Measurements from ENCODE around the gene RBM34. TPM values are rescaled to one million over a fixed set of nuclear protein-coding genes. Genes with fewer than 3 reads are reported as not detected.
A peak's percentile ranks its signal among the peaks of the same experiment; 100 is the strongest.

Gene RBM34
- polyA plus RNA-seq, 4 donors, result 51.8 to 76.7 (median 61.1) TPM

GRCh38 chr1:235190431-235190830 is 29.4 kb upstream of the RBM34 start:
- Histone ChIP-seq H3K9me3 (ENCODE audit: control insufficient read depth in 2 of 2, insufficient read depth in 1 of 2, low read depth in 1 of 2, low read length in 1 of 2) (no peaks in the 10 kb centered on the region), H3K27me3 (ENCODE audit: control insufficient read depth in 3 of 3, insufficient read depth in 3 of 3, low read length in 3 of 3) (no peaks in the 10 kb centered on the region), H3K4me3 (ENCODE audit: low read depth in 1 of 3, low read length in 3 of 3) (no peak overlapping the region), H3K36me3 (ENCODE audit: control insufficient read depth in 3 of 3, insufficient read depth in 2 of 3, low read depth in 1 of 3, low read length in 3 of 3) (peaks cover 4 to 30% (median 8%) of the 10 kb centered on the region in 3 donors), H3K4me1 (ENCODE audit: control insufficient read depth in 3 of 3, insufficient read depth in 2 of 3, low read depth in 1 of 3, low read length in 2 of 3) (no peaks in the 10 kb centered on the region), H3K27ac (ENCODE audit: low read depth in 1 of 3, low read length in 2 of 3) (no peak overlapping the region)
- FAIRE-seq, result no peak
- DNase-seq, result no peak

- no peaks in the 10 kb centered on the region for H3K9me3 ChIP-seq (ENCODE audit: control insufficient read depth in 2 of 2, insufficient read depth in 1 of 2, low read depth in 1 of 2, low read length in 1 of 2)
- H3K27me3 ChIP-seq (ENCODE audit: control insufficient read depth in 3 of 3, insufficient read depth in 3 of 3, low read length in 3 of 3), result no peaks in the 10 kb centered on the region
- 91 to 99% (median 94%) methylated on average over 4 of the region's 4 CpGs for WGBS, 3 donors
- DNase-seq, result no peak
- H3K4me1 ChIP-seq (ENCODE audit: control insufficient read depth in 3 of 3, insufficient read depth in 2 of 3, low read depth in 1 of 3, low read length in 2 of 3), result no peaks in the 10 kb centered on the region
- no peak overlapping the region for H3K27ac ChIP-seq (ENCODE audit: low read depth in 1 of 3, low read length in 2 of 3)
- H3K4me3 ChIP-seq (ENCODE audit: low read depth in 1 of 3, low read length in 3 of 3), result no peak overlapping the region
- H3K36me3 ChIP-seq (ENCODE audit: control insufficient read depth in 3 of 3, insufficient read depth in 2 of 3, low read depth in 1 of 3, low read length in 3 of 3), result peaks cover 0 to 30% (median 4%) of the 10 kb centered on the region in 3 donors
- no peak for FAIRE-seq
Observed at GRCh38 chr1:235187316-235187715, 26.3 kb upstream of the RBM34 start.

- Histone ChIP-seq H3K4me1 (ENCODE audit: control insufficient read depth in 3 of 3, insufficient read depth in 2 of 3, low read depth in 1 of 3, low read length in 2 of 3) (no peaks in the 10 kb centered on the region), H3K4me3 (ENCODE audit: low read depth in 1 of 3, low read length in 3 of 3) (no peak overlapping the region), H3K36me3 (ENCODE audit: control insufficient read depth in 3 of 3, insufficient read depth in 2 of 3, low read depth in 1 of 3, low read length in 3 of 3) (peaks cover 8 to 33% (median 11%) of the 10 kb centered on the region in 3 donors), H3K27me3 (ENCODE audit: control insufficient read depth in 3 of 3, insufficient read depth in 3 of 3, low read length in 3 of 3) (no peaks in the 10 kb centered on the region), H3K27ac (ENCODE audit: low read depth in 1 of 3, low read length in 2 of 3) (no peak overlapping the region), H3K9me3 (ENCODE audit: control insufficient read depth in 2 of 2, insufficient read depth in 1 of 2, low read depth in 1 of 2, low read length in 1 of 2) (no peaks in the 10 kb centered on the region)
- 78 to 82% (median 79%) methylated on average over 8 of the region's 8 CpGs for WGBS, 3 donors
- no peak for FAIRE-seq
- DNase-seq, result no peak
Observed at GRCh38 chr1:235181561-235182245, 20.7 kb upstream of the RBM34 start.

DNA sequence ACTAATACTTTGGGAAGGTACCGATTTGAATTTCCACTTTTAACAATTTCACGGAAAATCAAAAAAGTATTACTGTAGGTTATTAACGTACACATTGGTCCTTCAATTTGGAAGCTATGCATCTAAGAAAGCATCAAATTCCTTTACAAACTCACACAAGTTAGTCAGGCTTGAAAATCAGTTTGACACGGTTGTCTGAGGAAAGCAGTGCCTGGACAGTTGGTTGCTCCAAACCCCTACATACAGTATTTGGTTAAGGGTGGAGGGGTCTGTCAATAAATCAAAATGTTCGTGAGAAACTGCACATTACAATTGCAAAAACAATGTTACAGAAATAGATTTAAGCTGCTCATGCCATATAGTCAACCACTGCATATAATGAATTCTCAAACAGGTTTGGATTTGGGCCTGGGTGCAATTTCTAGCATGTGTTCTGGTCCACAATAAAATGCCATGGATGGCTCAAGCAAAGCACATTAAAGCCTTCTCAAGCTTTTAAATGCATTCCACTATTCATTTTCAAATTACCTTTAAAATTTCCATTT is 19.9 kb upstream of the RBM34 start:
- FAIRE-seq, result no peak
- Histone ChIP-seq H3K27me3 (ENCODE audit: control insufficient read depth in 3 of 3, insufficient read depth in 3 of 3, low read length in 3 of 3) (no peaks in the 10 kb centered on the region), H3K4me1 (ENCODE audit: control insufficient read depth in 3 of 3, insufficient read depth in 2 of 3, low read depth in 1 of 3, low read length in 2 of 3) (no peaks in the 10 kb centered on the region), H3K36me3 (ENCODE audit: control insufficient read depth in 3 of 3, insufficient read depth in 2 of 3, low read depth in 1 of 3, low read length in 3 of 3) (peaks cover 8 to 29% (median 11%) of the 10 kb centered on the region in 3 donors), H3K4me3 (ENCODE audit: low read depth in 1 of 3, low read length in 3 of 3) (no peak overlapping the region), H3K9me3 (ENCODE audit: control insufficient read depth in 2 of 2, insufficient read depth in 1 of 2, low read depth in 1 of 2, low read length in 1 of 2) (no peaks in the 10 kb centered on the region), H3K27ac (ENCODE audit: low read depth in 1 of 3, low read length in 2 of 3) (no peak overlapping the region)
- no peak for DNase-seq
- WGBS, 3 donors, result 90 to 95% (median 93%) methylated on average over 5 of the region's 5 CpGs

- WGBS, 3 donors, result 90 to 94% (median 90%) methylated on average over 7 of the region's 7 CpGs
- Histone ChIP-seq H3K27me3 (ENCODE audit: control insufficient read depth in 3 of 3, insufficient read depth in 3 of 3, low read length in 3 of 3) (no peaks in the 10 kb centered on the region), H3K9me3 (ENCODE audit: control insufficient read depth in 2 of 2, insufficient read depth in 1 of 2, low read depth in 1 of 2, low read length in 1 of 2) (no peaks in the 10 kb centered on the region), H3K36me3 (ENCODE audit: control insufficient read depth in 3 of 3, insufficient read depth in 2 of 3, low read depth in 1 of 3, low read length in 3 of 3) (peaks cover 5 to 38% (median 12%) of the 10 kb centered on the region in 3 donors), H3K4me1 (ENCODE audit: control insufficient read depth in 3 of 3, insufficient read depth in 2 of 3, low read depth in 1 of 3, low read length in 2 of 3) (no peaks in the 10 kb centered on the region), H3K27ac (ENCODE audit: low read depth in 1 of 3, low read length in 2 of 3) (no peak overlapping the region), H3K4me3 (ENCODE audit: low read depth in 1 of 3, low read length in 3 of 3) (no peak overlapping the region)
- DNase-seq (no peak), FAIRE-seq (no peak)
Observed at GRCh38 chr1:235176486-235176885, 15.4 kb upstream of the RBM34 start.

DNA sequence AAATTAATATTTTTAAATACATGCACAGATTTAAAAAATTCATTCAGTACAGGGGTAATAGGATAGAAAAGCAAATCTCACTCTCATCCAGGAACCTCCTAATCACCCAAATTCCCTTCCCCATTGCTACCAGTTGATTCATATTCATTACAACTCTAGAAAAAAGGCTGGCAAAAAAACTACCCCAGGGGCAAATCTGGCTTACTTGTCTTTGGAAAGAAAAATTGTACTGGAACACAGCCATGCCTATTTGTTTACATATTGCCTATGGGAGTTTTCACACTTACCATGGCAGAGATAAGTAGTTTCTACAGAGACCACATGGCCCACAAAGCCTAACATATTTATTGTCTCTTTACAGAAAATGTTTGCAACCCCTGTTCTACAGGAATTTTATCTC is 8.9 kb upstream of the RBM34 start:
- Histone ChIP-seq H3K36me3 (ENCODE audit: control insufficient read depth in 3 of 3, insufficient read depth in 2 of 3, low read depth in 1 of 3, low read length in 3 of 3) (peaks cover 3 to 42% (median 6%) of the 10 kb centered on the region in 3 donors), H3K9me3 (ENCODE audit: control insufficient read depth in 2 of 2, insufficient read depth in 1 of 2, low read depth in 1 of 2, low read length in 1 of 2) (no peaks in the 10 kb centered on the region), H3K27me3 (ENCODE audit: control insufficient read depth in 3 of 3, insufficient read depth in 3 of 3, low read length in 3 of 3) (no peaks in the 10 kb centered on the region), H3K27ac (ENCODE audit: low read depth in 1 of 3, low read length in 2 of 3) (no peak overlapping the region), H3K4me3 (ENCODE audit: low read depth in 1 of 3, low read length in 3 of 3) (no peak overlapping the region), H3K4me1 (ENCODE audit: control insufficient read depth in 3 of 3, insufficient read depth in 2 of 3, low read depth in 1 of 3, low read length in 2 of 3) (no peaks in the 10 kb centered on the region)
- DNase-seq (no peak), FAIRE-seq (no peak)

- 94 to 98% (median 97%) methylated on average over 3 of the region's 3 CpGs for WGBS, 3 donors
- Histone ChIP-seq H3K27me3 (ENCODE audit: control insufficient read depth in 3 of 3, insufficient read depth in 3 of 3, low read length in 3 of 3) (no peaks in the 10 kb centered on the region), H3K4me1 (ENCODE audit: control insufficient read depth in 3 of 3, insufficient read depth in 2 of 3, low read depth in 1 of 3, low read length in 2 of 3) (no peaks in the 10 kb centered on the region), H3K4me3 (ENCODE audit: low read depth in 1 of 3, low read length in 3 of 3) (no peak overlapping the region), H3K36me3 (ENCODE audit: control insufficient read depth in 3 of 3, insufficient read depth in 2 of 3, low read depth in 1 of 3, low read length in 3 of 3) (peaks cover 0 to 30% (median 2%) of the 10 kb centered on the region in 3 donors), H3K27ac (ENCODE audit: low read depth in 1 of 3, low read length in 2 of 3) (no peak overlapping the region), H3K9me3 (ENCODE audit: control insufficient read depth in 2 of 2, insufficient read depth in 1 of 2, low read depth in 1 of 2, low read length in 1 of 2) (no peaks in the 10 kb centered on the region)
- no peak for FAIRE-seq
- no peak for DNase-seq
Observed at GRCh38 chr1:235168375-235168774, 7.3 kb upstream of the RBM34 start.

GRCh38 chr1:235161685-235162327 is 756 bp upstream of the RBM34 start:
- 62 to 66% (median 64%) methylated on average over 21 of the region's 21 CpGs for WGBS, 3 donors
- H3K27ac ChIP-seq (ENCODE audit: low read depth in 1 of 3, low read length in 2 of 3), result peak overlapping the region; percentile 84 to 94 (median 91)
- peaks cover 0 to 22% (median 4%) of the 10 kb centered on the region in 3 donors for H3K4me1 ChIP-seq (ENCODE audit: control insufficient read depth in 3 of 3, insufficient read depth in 2 of 3, low read depth in 1 of 3, low read length in 2 of 3)
- DNase-seq (no peak), FAIRE-seq (no peak)
- peaks cover 0 to 30% (median 0%) of the 10 kb centered on the region in 3 donors for H3K36me3 ChIP-seq (ENCODE audit: control insufficient read depth in 3 of 3, insufficient read depth in 2 of 3, low read depth in 1 of 3, low read length in 3 of 3)
- H3K27me3 ChIP-seq (ENCODE audit: control insufficient read depth in 3 of 3, insufficient read depth in 3 of 3, low read length in 3 of 3), result no peaks in the 10 kb centered on the region
- H3K9me3 ChIP-seq (ENCODE audit: control insufficient read depth in 2 of 2, insufficient read depth in 1 of 2, low read depth in 1 of 2, low read length in 1 of 2), result no peaks in the 10 kb centered on the region
- peak overlapping the region; percentile 42 to 76 (median 57) for H3K4me3 ChIP-seq (ENCODE audit: low read depth in 1 of 3, low read length in 3 of 3)

Measured in small intestine (tissue), 7 donors.